ENCODE measurements around the gene CACNG8. TPM values are rescaled to one million over a fixed set of nuclear protein-coding genes. Genes with fewer than 3 reads are reported as not detected.

CACNG8 gene
- polyA plus RNA-seq, 1 donor (not counting 4 experiments of a cell fraction or from before 2014, with no cell fraction given), result not detected

DNA sequence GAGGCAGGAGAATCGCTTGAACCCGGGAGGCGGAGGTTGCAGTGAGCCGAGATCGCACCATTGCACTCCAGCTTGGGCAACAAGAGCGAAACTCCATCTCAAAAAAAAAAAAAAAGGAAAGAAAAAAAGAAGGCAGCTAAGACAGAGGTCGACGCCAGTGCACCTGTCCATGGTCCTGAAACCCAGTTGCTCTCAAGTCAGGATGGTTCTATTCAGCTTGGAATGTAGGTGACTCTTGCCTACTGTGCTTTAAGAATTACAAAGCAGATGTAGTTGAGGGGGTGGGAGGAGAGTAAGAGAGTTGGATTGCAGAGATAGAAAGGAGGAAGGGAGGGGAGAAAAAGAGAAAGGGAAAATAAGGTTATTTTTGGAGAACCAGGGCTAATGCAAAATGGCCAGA lies 35.0 kb upstream of the CACNG8 start:
- FAIRE-seq (no peak), DNase-seq (ENCODE audit: low read depth, low spot score) (no peak)
- H4K20me1 ChIP-seq (ENCODE audit: control insufficient read depth, extremely low read depth, insufficient read depth, low read length), result no peaks in the 10 kb centered on the region
- no peaks in the 10 kb centered on the region for H3K9me3 ChIP-seq (ENCODE audit: control insufficient read depth, low read depth, low read length)
- H3K27me3 ChIP-seq (ENCODE audit: control insufficient read depth, extremely low read depth, insufficient read depth, low read length), result no peaks in the 10 kb centered on the region
- H3K36me3 ChIP-seq (ENCODE audit: control insufficient read depth in 2 of 2, extremely low read depth in 1 of 2, insufficient read depth in 2 of 2, low read length in 2 of 2), result no peaks in the 10 kb centered on the region
- no peak overlapping the region for H3K9ac ChIP-seq (ENCODE audit: control insufficient read depth, extremely low read depth, insufficient read depth, low read length)
- no peaks in the 10 kb centered on the region for H3K4me1 ChIP-seq (ENCODE audit: control insufficient read depth, extremely low read depth, insufficient read depth, low read length)
- no peak overlapping the region for H2AFZ ChIP-seq (ENCODE audit: control insufficient read depth, low read length)
- H3K9me1 ChIP-seq (ENCODE audit: control insufficient read depth, extremely low read depth, insufficient read depth, low read length), result no peaks in the 10 kb centered on the region
- no peak overlapping the region for H3K4me2 ChIP-seq (ENCODE audit: control insufficient read depth, extremely low read depth, insufficient read depth, low read depth, low read length)
- H3K79me2 ChIP-seq (ENCODE audit: control insufficient read depth, insufficient read depth, low read length), result no peaks in the 10 kb centered on the region
- H3K4me3 ChIP-seq (ENCODE audit: control insufficient read depth in 2 of 3, extremely low read depth in 1 of 3, insufficient read depth in 2 of 3, low read depth in 1 of 3, low read length in 3 of 3), result no peak overlapping the region
- dilution Hi-C loops (cut with MboI; ENCODE audit: extremely low pct_ligation_motif_present, low sequenced_read_pairs), result loop anchor here (25.0 kb wide), 1 partner anchor 110 kb away; no protein-coding TSS in a partner anchor
- no peak overlapping the region for H3K27ac ChIP-seq (ENCODE audit: control insufficient read depth, insufficient read depth, low read length)
- TF ChIP-seq EZH2 (IDR thresholded peaks at IDR 0.05; ENCODE audit: low read length), result no peak
- TF ChIP-seq CTCF (optimal IDR thresholded peaks at IDR 0.05 in 1 of 3, IDR thresholded peaks at IDR 0.05 in 1 of 3, conservative IDR thresholded peaks at IDR 0.05 in 1 of 3; ENCODE audit: extremely low read depth in 1 of 3, insufficient read depth in 2 of 3, low read length in 3 of 3), result no peak

GRCh38 chr19:53936029-53936428 lies 26.7 kb upstream of the CACNG8 start:
- H3K27me3 ChIP-seq (ENCODE audit: control insufficient read depth, extremely low read depth, insufficient read depth, low read length), result no peaks in the 10 kb centered on the region
- H3K36me3 ChIP-seq (ENCODE audit: control insufficient read depth in 2 of 2, extremely low read depth in 1 of 2, insufficient read depth in 2 of 2, low read length in 2 of 2), result no peaks in the 10 kb centered on the region
- dilution Hi-C loops (cut with MboI; ENCODE audit: extremely low pct_ligation_motif_present, low sequenced_read_pairs), result loop anchor here (25.0 kb wide), 1 partner anchor 101 kb away; no protein-coding TSS in a partner anchor
- no peak overlapping the region for H3K4me3 ChIP-seq (ENCODE audit: control insufficient read depth in 2 of 3, extremely low read depth in 1 of 3, insufficient read depth in 2 of 3, low read depth in 1 of 3, low read length in 3 of 3)
- FAIRE-seq (no peak), DNase-seq (ENCODE audit: low read depth, low spot score) (no peak)
- no peaks in the 10 kb centered on the region for H3K79me2 ChIP-seq (ENCODE audit: control insufficient read depth, insufficient read depth, low read length)
- H3K4me2 ChIP-seq (ENCODE audit: control insufficient read depth, extremely low read depth, insufficient read depth, low read depth, low read length), result no peak overlapping the region
- H4K20me1 ChIP-seq (ENCODE audit: control insufficient read depth, extremely low read depth, insufficient read depth, low read length), result no peaks in the 10 kb centered on the region
- no peaks in the 10 kb centered on the region for H3K9me1 ChIP-seq (ENCODE audit: control insufficient read depth, extremely low read depth, insufficient read depth, low read length)
- H3K4me1 ChIP-seq (ENCODE audit: control insufficient read depth, extremely low read depth, insufficient read depth, low read length), result no peaks in the 10 kb centered on the region
- TF ChIP-seq CTCF (optimal IDR thresholded peaks at IDR 0.05 in 1 of 3, IDR thresholded peaks at IDR 0.05 in 1 of 3, conservative IDR thresholded peaks at IDR 0.05 in 1 of 3; ENCODE audit: extremely low read depth in 1 of 3, insufficient read depth in 2 of 3, low read length in 3 of 3) (no peak), EZH2 (IDR thresholded peaks at IDR 0.05; ENCODE audit: low read length) (no peak)
- no peaks in the 10 kb centered on the region for H3K9me3 ChIP-seq (ENCODE audit: control insufficient read depth, low read depth, low read length)
- no peak overlapping the region for H2AFZ ChIP-seq (ENCODE audit: control insufficient read depth, low read length)
- H3K27ac ChIP-seq (ENCODE audit: control insufficient read depth, insufficient read depth, low read length), result no peak overlapping the region
- H3K9ac ChIP-seq (ENCODE audit: control insufficient read depth, extremely low read depth, insufficient read depth, low read length), result no peak overlapping the region
